HepG2 (cell line): ENCODE data around the gene CYB5R3. TPM values are rescaled to one million over a fixed set of nuclear protein-coding genes. Genes with fewer than 3 reads are reported as not detected.

Experiments used
- ATAC-seq: fragments of 200-7000 bp; cut with Tn5 transposase; 3 replicates; pipeline ENCODE4 v1.9.1; 2020; ENCODE audit warnings: mild to moderate bottlenecking, moderate library complexity
- BruUV-seq: library from RNA; stranded (reverse); fragments of 400-500 nt; replicated peaks from 2 replicates; lab custom pipeline; 2021; lab: Mats Ljungman, UMichigan
- CTCF ChIA-PET: fragments of 300-600 bp; formaldehyde crosslinking; extraction: SDS; loops from one replicate; lab custom pipeline; 2021; ENCODE audit warnings: low total read pairs, inconsistent platforms, low intra/inter-chr PET ratio; lab: Yijun Ruan, JAX
- POLR2A ChIA-PET: fragments of 350-600 bp; sonication (Branson Sonifier 250); formaldehyde crosslinking; loops from one replicate; lab custom pipeline; 2020; ENCODE audit warnings: antibody characterized with exemption, inconsistent platforms; lab: Yijun Ruan, JAX
- DNase-seq: peaks from one replicate; pipeline ENCODE4 v3.0.0-alpha.2; 2015; ENCODE audit warnings: low spot score
- FAIRE-seq: peaks from 3 replicates; lab custom pipeline; 2011; peaks lifted over from hg19 to GRCh38; lab: Jason Lieb, UNC
- H2AFZ ChIP-seq: one replicate; pipeline ENCODE4 v1.6.1; 2011; ENCODE audit warnings: low read length, inconsistent platforms
- H3K27ac ChIP-seq: fragments of 300-600 bp; 3 replicates; pipeline ENCODE4 v1.8.0; 2011; ENCODE audit warnings: mixed run types, mild to moderate bottlenecking, mixed read lengths, low read length, inconsistent platforms; ENCODE audit not compliant: insufficient read depth; ENCODE audit errors: extremely low read length
- H3K27me3 ChIP-seq, 2 experiments: fragments of 200-600 bp in 1 of 2; 2 replicates in 1 of 2; 3 replicates in 1 of 2; pipeline versions ENCODE4 v1.6.0 to v1.8.0; 2011; ENCODE audit warnings: low read length in 2 of 2, mild to moderate bottlenecking in 2 of 2, moderate library complexity in 2 of 2, inconsistent platforms in 1 of 2; ENCODE audit not compliant: insufficient read depth in 2 of 2, control insufficient read depth in 1 of 2
- H3K36me3 ChIP-seq, 2 experiments: fragments of 200-600 bp in 1 of 2; replicated peaks in 1 of 2; 2 replicates in 1 of 2; 3 replicates in 1 of 2; pipeline versions ENCODE4 v1.5.1 to v1.8.0; 2011; ENCODE audit warnings: low read length in 2 of 2, inconsistent platforms in 1 of 2; ENCODE audit not compliant: insufficient read depth in 2 of 2, control insufficient read depth in 1 of 2
- H3K4me1 ChIP-seq: 2 replicates; pipeline ENCODE4 v1.5.1; 2012; ENCODE audit warnings: low read length, inconsistent platforms; ENCODE audit not compliant: insufficient read depth
- H3K4me2 ChIP-seq: 2 replicates; pipeline ENCODE4 v1.6.0; 2011; ENCODE audit warnings: low read depth, low read length, inconsistent platforms
- H3K4me3 ChIP-seq, 3 experiments: fragments of 200-600 bp in 1 of 3; sonication (generic), shearing (Covaris generic) in 1 of 3; replicated peaks in 1 of 3; 2 replicates each; pipeline ENCODE4 v1.5.1; 2011 to 2016; ENCODE audit warnings: low read length in 3 of 3, inconsistent platforms in 2 of 3, low read depth in 2 of 3, mild to moderate bottlenecking in 2 of 3, control low read depth in 1 of 3, mixed read lengths in 1 of 3; ENCODE audit not compliant: insufficient read depth in 1 of 3
- H3K79me2 ChIP-seq: one replicate; pipeline ENCODE4 v1.6.1; 2011; ENCODE audit warnings: low read length, inconsistent platforms; ENCODE audit not compliant: insufficient read depth
- H3K9ac ChIP-seq: 2 replicates; pipeline ENCODE4 v1.6.0; 2011; ENCODE audit warnings: mild to moderate bottlenecking, low read depth, low read length, inconsistent platforms; ENCODE audit not compliant: insufficient read depth
- H3K9me3 ChIP-seq: 2 replicates; pipeline ENCODE4 v1.5.1; 2012; ENCODE audit warnings: mild to moderate bottlenecking, low read length
- H4K20me1 ChIP-seq: 2 replicates; pipeline ENCODE4 v1.6.0; 2011; ENCODE audit warnings: inconsistent platforms, mild to moderate bottlenecking, low read length, moderate library complexity; ENCODE audit not compliant: insufficient read depth
- ARHGAP35 ChIP-seq: sonication (generic); formaldehyde crosslinking; IDR thresholded peaks from 2 replicates; pipeline ENCODE4 v1.9.0; 2022; ENCODE audit warnings: mild to moderate bottlenecking, inconsistent platforms, moderate library complexity, missing genetic modification reagents, borderline replicate concordance
- GZF1 ChIP-seq: sonication (generic); formaldehyde crosslinking; IDR thresholded peaks from 2 replicates; pipeline ENCODE4 v1.5.1; 2020; ENCODE audit warnings: mild to moderate bottlenecking, missing genetic modification reagents
- MED13 ChIP-seq: sonication (generic); formaldehyde crosslinking; IDR thresholded peaks from 2 replicates; pipeline ENCODE4 v1.5.0; 2020; ENCODE audit warnings: missing genetic modification reagents
- RXRB ChIP-seq: IDR thresholded peaks from 2 replicates; pipeline ENCODE4 v1.6.1; 2016; ENCODE audit warnings: borderline replicate concordance, missing genetic modification reagents, missing compliant biosample characterization
- ZKSCAN8 ChIP-seq: IDR thresholded peaks from 2 replicates; pipeline ENCODE4 v1.6.1; 2016; ENCODE audit warnings: borderline replicate concordance, missing genetic modification reagents, missing compliant biosample characterization
- ZMYM3 ChIP-seq: sonication (generic); formaldehyde crosslinking; IDR thresholded peaks from 2 replicates; pipeline ENCODE4 v1.5.1; 2020; ENCODE audit warnings: mild to moderate bottlenecking, missing genetic modification reagents
- ZNF629 ChIP-seq: sonication (generic); formaldehyde crosslinking; conservative IDR thresholded peaks from 2 replicates; pipeline ENCODE4 v1.5.0; 2020; ENCODE audit warnings: missing genetic modification reagents
- ZNF768 ChIP-seq: sonication (generic); formaldehyde crosslinking; IDR thresholded peaks from 2 replicates; pipeline ENCODE4 v1.4.0; 2020; ENCODE audit warnings: missing genetic modification reagents
- ZSCAN9 ChIP-seq: IDR thresholded peaks from 2 replicates; pipeline ENCODE4 v1.6.1; 2016; ENCODE audit warnings: borderline replicate concordance
- WGBS: methylation state at CpG from one replicate; pipeline ENCODE4 v1.1.6; 2017; ENCODE audit warnings: low lambda C conversion rate; 5-methylcytosine and 5-hydroxymethylcytosine counted together
- in situ Hi-C: cut with HindIII; loops from 2 replicates; pipeline ENCODE4 v1.10.0; 2017; ENCODE audit warnings: low pct_unique_long_range_greater_than_20kb; ENCODE audit not compliant: extremely low pct_ligation_motif_present
- intact Hi-C: fragments of 100-400 bp; cut with micrococcal nuclease; formaldehyde crosslinking; loops from one replicate; pipeline ENCODE4 v1.10.0; 2022; ENCODE audit not compliant: unreplicated experiment
- polyA plus RNA-seq, 8 experiments: library from polyadenylated mRNA; depleted of rRNA in 3 of 8; stranded (reverse) in 7 of 8; unstranded in 1 of 8; fragments of >200 nt; fragmentation: Illumina TruSeq in 4 of 8; extraction: Trizol in 4 of 8; gene quantifications; 2 replicates each; pipeline versions ENCODE4 v1.2.1 to v1.2.3, GENCODE V29; 2011 to 2016; ENCODE audit warnings: low read depth in 4 of 8, missing spikeins in 1 of 8, mixed read lengths in 1 of 8; ENCODE audit not compliant: insufficient read depth in 1 of 8
- total RNA-seq, 5 experiments: library from RNA; depleted of rRNA; stranded (reverse); fragments of >200 nt; fragmentation: Illumina TruSeq; extraction: Trizol; gene quantifications; 2 replicates each; pipeline ENCODE4 v1.2.3, GENCODE V29; 2016; ENCODE audit warnings: low read depth in 1 of 5
- TF ChIP-seq, protein P1 (sequence below): IDR thresholded peaks from 2 replicates; pipeline ENCODE4 v1.6.1; 2016; ENCODE audit warnings: mild to moderate bottlenecking, missing biosample characterization, missing genetic modification reagents
- TF ChIP-seq, protein P2 (sequence below): sonication (generic); formaldehyde crosslinking; IDR thresholded peaks from 2 replicates; pipeline ENCODE4 v1.4.0; 2020; ENCODE audit warnings: mild to moderate bottlenecking, missing genetic modification reagents
- TF ChIP-seq, protein P3 (sequence below): sonication (generic); formaldehyde crosslinking; IDR thresholded peaks from 2 replicates; pipeline ENCODE4 v1.5.0; 2020; ENCODE audit warnings: missing genetic modification reagents

CYB5R3 gene
- total and polyA plus RNA-seq, 2 of the 13 experiments (the other 11 are each of a cell fraction or from before 2014, with no cell fraction given), result 32.4 to 305 TPM

GRCh38 chr22:42684462-42685195 lies 35.4 kb upstream of the CYB5R3 start:
- CTCF ChIA-PET, result no interaction called here

More at GRCh38 chr22:42684462-42685195, 35.4 kb upstream of the CYB5R3 start:
- no peak for ATAC-seq
- H3K4me3 ChIP-seq, result no peak overlapping the region
- no peaks in the 10 kb centered on the region for H4K20me1 ChIP-seq
- no peaks in the 10 kb centered on the region; a peak in 2 of 5 replicates for H3K27me3 ChIP-seq
- H3K4me1 ChIP-seq, result peaks cover 82% of the 10 kb centered on the region
- no peak overlapping the region for H3K4me2 ChIP-seq
- H2AFZ ChIP-seq, result no peak overlapping the region
- in situ Hi-C loops (no loop called here), intact Hi-C loops (no loop called here)
- BruUV-seq, result no TSS peak
- POLR2A ChIA-PET, result no interaction called here
- H3K9ac ChIP-seq, result no peak overlapping the region
- FAIRE-seq, result no peak
- H3K27ac ChIP-seq, result no peak overlapping the region
- no peaks in the 10 kb centered on the region for H3K9me3 ChIP-seq
- DNase-seq, result no peak
- H3K79me2 ChIP-seq, result no peaks in the 10 kb centered on the region
- no peaks in the 10 kb centered on the region for H3K36me3 ChIP-seq
- TF ChIP-seq RXRB (CRISPR knock-in tag) (no peak), ZMYM3 (CRISPR knock-in tag) (0 out of 2 replicates have a peak, but pooled peaks have one; percentile 21), ZSCAN9 (CRISPR knock-in tag) (no peak), ZNF768 (CRISPR knock-in tag) (peak; percentile 89), ARHGAP35 (CRISPR knock-in tag) (no peak), GZF1 (CRISPR knock-in tag) (no peak), MED13 (CRISPR knock-in tag) (no peak), ZKSCAN8 (CRISPR knock-in tag) (no peak), ZNF629 (CRISPR knock-in tag) (no peak)
- TF ChIP-seq, protein P1, sequence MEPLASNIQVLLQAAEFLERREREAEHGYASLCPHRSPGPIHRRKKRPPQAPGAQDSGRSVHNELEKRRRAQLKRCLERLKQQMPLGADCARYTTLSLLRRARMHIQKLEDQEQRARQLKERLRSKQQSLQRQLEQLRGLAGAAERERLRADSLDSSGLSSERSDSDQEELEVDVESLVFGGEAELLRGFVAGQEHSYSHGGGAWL (CRISPR knock-in tag), result no peak
- TF ChIP-seq, protein P2, sequence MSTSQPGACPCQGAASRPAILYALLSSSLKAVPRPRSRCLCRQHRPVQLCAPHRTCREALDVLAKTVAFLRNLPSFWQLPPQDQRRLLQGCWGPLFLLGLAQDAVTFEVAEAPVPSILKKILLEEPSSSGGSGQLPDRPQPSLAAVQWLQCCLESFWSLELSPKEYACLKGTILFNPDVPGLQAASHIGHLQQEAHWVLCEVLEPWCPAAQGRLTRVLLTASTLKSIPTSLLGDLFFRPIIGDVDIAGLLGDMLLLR, result no peak
- TF ChIP-seq, protein P3, sequence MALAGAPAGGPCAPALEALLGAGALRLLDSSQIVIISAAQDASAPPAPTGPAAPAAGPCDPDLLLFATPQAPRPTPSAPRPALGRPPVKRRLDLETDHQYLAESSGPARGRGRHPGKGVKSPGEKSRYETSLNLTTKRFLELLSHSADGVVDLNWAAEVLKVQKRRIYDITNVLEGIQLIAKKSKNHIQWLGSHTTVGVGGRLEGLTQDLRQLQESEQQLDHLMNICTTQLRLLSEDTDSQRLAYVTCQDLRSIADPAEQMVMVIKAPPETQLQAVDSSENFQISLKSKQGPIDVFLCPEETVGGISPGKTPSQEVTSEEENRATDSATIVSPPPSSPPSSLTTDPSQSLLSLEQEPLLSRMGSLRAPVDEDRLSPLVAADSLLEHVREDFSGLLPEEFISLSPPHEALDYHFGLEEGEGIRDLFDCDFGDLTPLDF (CRISPR knock-in tag), result no peak
- WGBS, result 79% methylated on average over 7 of the region's 11 CpGs
